Fibroblast of lung (primary cell): ENCODE measurements around the gene ADGRV1. TPM values are rescaled to one million over a fixed set of nuclear protein-coding genes. Genes with fewer than 3 reads are reported as not detected.

Experiments used
- DNase-seq, 2 donors: peaks; one replicate each; pipeline versions ENCODE4 v3.0.0 to v3.0.0-alpha.2; 2010; ENCODE audit warnings: low read depth in 2 of 2
- H2AFZ ChIP-seq: 2 replicates; pipeline ENCODE4 v1.5.1; 2012; ENCODE audit warnings: low read length, control low read depth, inconsistent platforms
- H3K27ac ChIP-seq: 2 replicates; pipeline ENCODE4 v1.5.1; 2011; ENCODE audit warnings: low read length, control low read depth; ENCODE audit not compliant: insufficient read depth
- H3K27me3 ChIP-seq: 2 replicates; pipeline ENCODE4 v1.5.1; 2011; ENCODE audit warnings: mild to moderate bottlenecking, low read length; ENCODE audit not compliant: control insufficient read depth, insufficient read depth
- H3K36me3 ChIP-seq: 2 replicates; pipeline ENCODE4 v1.5.1; 2011; ENCODE audit warnings: low read length; ENCODE audit not compliant: control insufficient read depth, insufficient read depth
- H3K4me1 ChIP-seq: 2 replicates; pipeline ENCODE4 v1.5.1; 2011; ENCODE audit warnings: low read length; ENCODE audit not compliant: control insufficient read depth, insufficient read depth; ENCODE audit errors: extremely low read depth
- H3K4me2 ChIP-seq: 2 replicates; pipeline ENCODE4 v1.5.1; 2011; ENCODE audit warnings: low read length, control low read depth; ENCODE audit not compliant: insufficient read depth; ENCODE audit errors: extremely low read depth
- H3K4me3 ChIP-seq, 4 experiments: fragments of 200-600 bp in 1 of 4; sonication (generic) in 1 of 4; replicated peaks in 1 of 4; 2 replicates each; pipeline ENCODE4 v1.5.1; 2011 to 2016; ENCODE audit warnings: low read length in 4 of 4, low read depth in 3 of 4, mild to moderate bottlenecking in 3 of 4, control low read depth in 2 of 4, inconsistent platforms in 1 of 4, mixed read lengths in 1 of 4; ENCODE audit not compliant: insufficient read depth in 1 of 4; ENCODE audit errors: control extremely low read depth in 1 of 4
- H3K79me2 ChIP-seq: 2 replicates; pipeline ENCODE4 v1.5.1; 2012; ENCODE audit warnings: mild to moderate bottlenecking, low read length, inconsistent platforms; ENCODE audit not compliant: control insufficient read depth, insufficient read depth
- H3K9ac ChIP-seq: 2 replicates; pipeline ENCODE4 v1.5.1; 2011; ENCODE audit warnings: mild to moderate bottlenecking, low read length, control low read depth; ENCODE audit not compliant: insufficient read depth
- H3K9me3 ChIP-seq: 2 replicates; pipeline ENCODE4 v1.5.1; 2012; ENCODE audit warnings: low read depth, low read length; ENCODE audit not compliant: control insufficient read depth, insufficient read depth
- H4K20me1 ChIP-seq: 2 replicates; pipeline ENCODE4 v1.5.1; 2011; ENCODE audit warnings: low read length; ENCODE audit not compliant: control insufficient read depth, insufficient read depth; ENCODE audit errors: extremely low read depth
- CTCF ChIP-seq, 2 donors: IDR thresholded peaks in 1 of 2; conservative IDR thresholded peaks in 1 of 2; 1 replicate in 1 of 2; 2 replicates in 1 of 2; pipeline ENCODE4 v1.5.1; 2011 to 2012; ENCODE audit warnings: low read length in 2 of 2, control low read depth in 1 of 2, inconsistent platforms in 1 of 2, low read depth in 1 of 2, mild to moderate bottlenecking in 1 of 2
- EZH2 ChIP-seq: IDR thresholded peaks from 2 replicates; pipeline ENCODE4 v1.5.1; 2012; ENCODE audit warnings: low read length, control low read depth, mild to moderate bottlenecking; ENCODE audit errors: missing control alignments
- polyA plus RNA-seq, 2 donors: library from polyadenylated mRNA; depleted of rRNA in 1 of 2; stranded (reverse) in 1 of 2; unstranded in 1 of 2; fragments of >200 nt; gene quantifications; 2 replicates each; pipeline ENCODE4 v1.2.1, GENCODE V29; 2011 to 2012; ENCODE audit warnings: missing spikeins in 1 of 2
- total RNA-seq: library from RNA; depleted of rRNA; stranded (reverse); fragments of >200 nt; gene quantifications from 2 replicates; pipeline ENCODE4 v1.2.1, GENCODE V29; 2014

ADGRV1 gene
- total and polyA plus RNA-seq, 2 donors (not counting 1 experiment from before 2014, with no cell fraction given): 0.15 to 0.17 TPM

GRCh38 chr5:91074615-91075014, 516.0 kb downstream of the ADGRV1 start:
- Histone ChIP-seq H3K4me3 (no peak overlapping the region), H3K79me2 (no peaks in the 10 kb centered on the region), H2AFZ (no peak overlapping the region), H3K36me3 (no peaks in the 10 kb centered on the region), H4K20me1 (no peaks in the 10 kb centered on the region), H3K9ac (no peak overlapping the region), H3K4me2 (no peak overlapping the region), H3K4me1 (no peaks in the 10 kb centered on the region), H3K9me3 (no peaks in the 10 kb centered on the region), H3K27ac (no peak overlapping the region), H3K27me3 (no peaks in the 10 kb centered on the region)
- no peak for TF ChIP-seq EZH2
- TF ChIP-seq CTCF (conservative IDR thresholded peaks at IDR 0.05 in 1 of 2, IDR thresholded peaks at IDR 0.05 in 1 of 2; ENCODE audit: low read depth in 1 of 2, low read length in 2 of 2): peak; percentile 39 to 42
- peak; percentile 90 to 93 for DNase-seq

- no peak overlapping the region for H3K9ac ChIP-seq
These were observed 517.5 kb downstream of the ADGRV1 start for GRCh38 chr5:91076138-91076537.

GRCh38 chr5:91077623-91078022, 519.0 kb downstream of the ADGRV1 start:
- H3K27ac ChIP-seq: no peak overlapping the region
- H4K20me1 ChIP-seq: no peaks in the 10 kb centered on the region
- no peaks in the 10 kb centered on the region for H3K27me3 ChIP-seq
- H3K4me3 ChIP-seq: no peak overlapping the region
- no peak overlapping the region for H3K9ac ChIP-seq
- H3K4me1 ChIP-seq: no peaks in the 10 kb centered on the region
- H3K36me3 ChIP-seq: no peaks in the 10 kb centered on the region
- H3K9me3 ChIP-seq: no peaks in the 10 kb centered on the region
- no peak overlapping the region for H2AFZ ChIP-seq
- no peaks in the 10 kb centered on the region for H3K79me2 ChIP-seq
- no peak overlapping the region for H3K4me2 ChIP-seq
- peak in 1 of 2 donors; percentile 20 for DNase-seq
- TF ChIP-seq EZH2: no peak
- no peak for TF ChIP-seq CTCF (conservative IDR thresholded peaks at IDR 0.05 in 1 of 2, IDR thresholded peaks at IDR 0.05 in 1 of 2; ENCODE audit: low read depth in 1 of 2, low read length in 2 of 2)

More at GRCh38 chr5:91076138-91076537, 517.5 kb downstream of the ADGRV1 start:
- Histone ChIP-seq H2AFZ (no peak overlapping the region), H3K79me2 (no peaks in the 10 kb centered on the region), H3K4me3 (no peak overlapping the region), H3K27me3 (no peaks in the 10 kb centered on the region), H3K4me2 (no peak overlapping the region), H3K4me1 (no peaks in the 10 kb centered on the region), H3K27ac (no peak overlapping the region), H3K36me3 (no peaks in the 10 kb centered on the region), H4K20me1 (no peaks in the 10 kb centered on the region), H3K9me3 (no peaks in the 10 kb centered on the region)
- peak in 1 of 2 donors; percentile 38 for DNase-seq
- TF ChIP-seq CTCF (conservative IDR thresholded peaks at IDR 0.05 in 1 of 2, IDR thresholded peaks at IDR 0.05 in 1 of 2; ENCODE audit: low read depth in 1 of 2, low read length in 2 of 2) (no peak), EZH2 (no peak)
